Measurements from ENCODE around the gene TUBGCP2. TPM values are rescaled to one million over a fixed set of nuclear protein-coding genes. Genes with fewer than 3 reads are reported as not detected.

The TUBGCP2 gene
- total and polyA plus RNA-seq, 9 of the 15 experiments (the other 6 are each of a cell fraction or from before 2014, with no cell fraction given) = 4.3 to 56.6 (median 28.4) TPM

- TF ChIP-seq TAF1 (IDR thresholded peaks at IDR 0.05; ENCODE audit: control insufficient read depth, extremely low read depth, insufficient read depth, low read length, severe bottlenecking) (no peak), FOXM1 (IDR thresholded peaks at IDR 0.05; ENCODE audit: low read depth) (no peak), FOXM1 (CRISPR knock-in tag; IDR thresholded peaks at IDR 0.05; ENCODE audit: low read depth) (no peak), ZNF253 (CRISPR knock-in tag; conservative IDR thresholded peaks at IDR 0.05) (no peak), REST (IDR thresholded peaks at IDR 0.05; ENCODE audit: borderline replicate concordance) (no peak), REST (CRISPR knock-in tag; IDR thresholded peaks at IDR 0.05; ENCODE audit: low read depth) (no peak), KAT7 (CRISPR knock-in tag; IDR thresholded peaks at IDR 0.05; ENCODE audit: borderline replicate concordance) (no peak), ZNF76 (CRISPR knock-in tag; IDR thresholded peaks at IDR 0.05; ENCODE audit: borderline replicate concordance) (no peak), ZNF77 (CRISPR knock-in tag; IDR thresholded peaks at IDR 0.05) (no peak), SP2 (IDR thresholded peaks at IDR 0.05; ENCODE audit: extremely low read depth, low read depth, low read length, poor library complexity, severe bottlenecking) (no peak), NRF1 (conservative IDR thresholded peaks at IDR 0.05 in 1 of 2, IDR thresholded peaks at IDR 0.05 in 1 of 2) (peak; percentile 84 to 86), NCOA4 (IDR thresholded peaks at IDR 0.05; ENCODE audit: partially characterized antibody) (no peak), TFAP4 (CRISPR knock-in tag; IDR thresholded peaks at IDR 0.05; ENCODE audit: borderline replicate concordance) (peak; percentile 44; the same call in 1 of the 2 replicates)
These were observed 28.1 kb upstream of the TUBGCP2 start, which contains the start of gene CALY (continued) for GRCh38 chr10:133336577-133337369.
